PC-3 (cell line): Measurements from ENCODE around the gene ALG9.

Source experiments
- CTCF ChIP-seq: fragments of 300-600 bp; sonication (generic); conservative IDR thresholded peaks from 2 replicates; pipeline ENCODE4 v1.5.1; 2017; ENCODE audit warnings: antibody characterized with exemption, low read depth, mild to moderate bottlenecking, low read length
- EZH2phosphoT487 ChIP-seq: fragments of 300-600 bp; sonication (generic); IDR thresholded peaks from 2 replicates; pipeline ENCODE4 v1.6.1; 2018; ENCODE audit warnings: mild to moderate bottlenecking, antibody characterized with exemption, low read length, borderline replicate concordance

- TF ChIP-seq CTCF (no peak), EZH2phosphoT487 (no peak)
These were observed 20.3 kb downstream of the ALG9 start for GRCh38 chr11:111851067-111851466.
